Stimulated activated CD4-positive, alpha-beta T cell treated with anti-CD3 and anti-CD28 coated beads, Interleukin-15, amount 100 ng/mL, for 1 hour (primary cell): ENCODE data around the gene PRKCE.

Source experiments
- DNase-seq, 2 donors: peaks; one replicate each; pipeline ENCODE4 v3.0.0-alpha.2; 2020; ENCODE audit warnings: low read depth in 1 of 2, low spot score in 1 of 2

The PRKCE gene

GRCh38 chr2:46096260-46096659 is 444.8 kb downstream of the PRKCE start:
- DNase-seq = no peak

GRCh38 chr2:46097714-46098480 is 446.4 kb downstream of the PRKCE start:
- no peak for DNase-seq

- DNase-seq = no peak
Observed at GRCh38 chr2:46098621-46099062, 447.2 kb downstream of the PRKCE start.

- DNase-seq = no peak
Observed at GRCh38 chr2:46101557-46102220, 450.2 kb downstream of the PRKCE start.

- no peak for DNase-seq
Observed at GRCh38 chr2:46106690-46107089, 455.2 kb downstream of the PRKCE start.

GRCh38 chr2:46114996-46115395 is 463.5 kb downstream of the PRKCE start:
- DNase-seq = no peak

- no peak for DNase-seq
Observed at GRCh38 chr2:46116150-46116549, 464.7 kb downstream of the PRKCE start.

GRCh38 chr2:46116553-46116991 is 465.1 kb downstream of the PRKCE start:
- DNase-seq = no peak

GRCh38 chr2:46117379-46117778 is 465.9 kb downstream of the PRKCE start:
- no peak for DNase-seq

GRCh38 chr2:46117994-46118393 is 466.5 kb downstream of the PRKCE start:
- DNase-seq = no peak

- DNase-seq = no peak
Observed at GRCh38 chr2:46118656-46119371, 467.3 kb downstream of the PRKCE start.

GRCh38 chr2:46119453-46119852 is 468.0 kb downstream of the PRKCE start:
- DNase-seq = no peak

- no peak for DNase-seq
Observed at GRCh38 chr2:46120792-46121555, 469.5 kb downstream of the PRKCE start.

- DNase-seq = no peak
Observed at GRCh38 chr2:46122318-46122976, 471.0 kb downstream of the PRKCE start.

GRCh38 chr2:46123013-46123412 is 471.5 kb downstream of the PRKCE start:
- DNase-seq = no peak

- DNase-seq = no peak
Observed at GRCh38 chr2:46125798-46126197, 474.3 kb downstream of the PRKCE start.

GRCh38 chr2:46126571-46126970 is 475.1 kb downstream of the PRKCE start:
- DNase-seq = no peak

- DNase-seq = no peak
Observed at GRCh38 chr2:46127176-46127575, 475.7 kb downstream of the PRKCE start.

- no peak for DNase-seq
Observed at GRCh38 chr2:46130511-46130910, 479.0 kb downstream of the PRKCE start.

- DNase-seq = no peak
Observed at GRCh38 chr2:46132996-46133395, 481.5 kb downstream of the PRKCE start.
